Skeletal muscle satellite cell (primary cell): Measurements from ENCODE around the gene PARVA.

Experiments used
- H3K27me3 ChIP-seq: 2 replicates; pipeline ENCODE4 v1.7.0; 2013; ENCODE audit warnings: low read length; ENCODE audit not compliant: control insufficient read depth, insufficient read depth
- H3K36me3 ChIP-seq: 2 replicates; pipeline ENCODE4 v1.7.0; 2013; ENCODE audit warnings: mild to moderate bottlenecking, control low read depth, low read length; ENCODE audit not compliant: insufficient read depth
- H3K4me1 ChIP-seq: 2 replicates; pipeline ENCODE4 v1.7.0; 2013; ENCODE audit warnings: low read length; ENCODE audit not compliant: control insufficient read depth, insufficient read depth
- H3K4me2 ChIP-seq: 2 replicates; pipeline ENCODE4 v1.7.0; 2013; ENCODE audit warnings: mild to moderate bottlenecking, low read length
- H3K4me3 ChIP-seq: 2 replicates; pipeline ENCODE4 v1.7.0; 2013; ENCODE audit warnings: low read length
- H3K9ac ChIP-seq: 2 replicates; pipeline ENCODE4 v1.7.0; 2013; ENCODE audit warnings: mild to moderate bottlenecking, low read depth, low read length, moderate library complexity
- H3K9me3 ChIP-seq: replicated peaks from 2 replicates; pipeline ENCODE4 v1.7.0; 2013; ENCODE audit warnings: mild to moderate bottlenecking, control low read depth, low read length

Gene PARVA

GRCh38 chr11:12380565-12381325 is 3.4 kb downstream of the PARVA start:
- no peak overlapping the region for H3K9ac ChIP-seq
- peaks cover 21% of the 10 kb centered on the region for H3K36me3 ChIP-seq
- H3K27me3 ChIP-seq, result no peaks in the 10 kb centered on the region
- H3K4me1 ChIP-seq, result peaks cover 31% of the 10 kb centered on the region
- no peaks in the 10 kb centered on the region for H3K9me3 ChIP-seq
- no peak overlapping the region for H3K4me2 ChIP-seq
- H3K4me3 ChIP-seq, result no peak overlapping the region

GRCh38 chr11:12381875-12382274 is 4.5 kb downstream of the PARVA start:
- Histone ChIP-seq H3K4me1 (peaks cover 21% of the 10 kb centered on the region), H3K4me3 (no peak overlapping the region), H3K9ac (no peak overlapping the region), H3K9me3 (no peaks in the 10 kb centered on the region), H3K27me3 (no peaks in the 10 kb centered on the region), H3K36me3 (peaks cover 21% of the 10 kb centered on the region), H3K4me2 (no peak overlapping the region)

DNA sequence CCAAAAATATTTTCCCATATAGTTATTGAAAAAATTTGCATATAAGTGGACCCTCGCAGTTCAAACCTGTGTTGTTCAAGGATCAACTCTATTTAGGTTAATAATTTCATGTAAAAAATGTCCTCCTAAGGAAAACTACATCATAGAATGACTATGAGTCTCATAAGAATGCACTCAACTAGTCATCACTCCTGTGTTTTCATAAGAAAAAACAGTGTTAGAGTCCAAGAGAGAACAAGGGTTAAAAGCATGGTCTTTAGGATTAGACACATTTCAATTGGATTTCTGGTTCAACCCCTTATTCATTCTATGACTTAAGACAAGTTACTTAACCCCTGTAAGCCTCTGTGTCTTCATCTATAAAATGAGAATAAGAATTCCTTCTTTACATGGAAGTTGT is 5.1 kb downstream of the PARVA start:
- Histone ChIP-seq H3K9me3 (no peaks in the 10 kb centered on the region), H3K9ac (no peak overlapping the region), H3K4me3 (no peak overlapping the region), H3K4me1 (peaks cover 17% of the 10 kb centered on the region), H3K4me2 (no peak overlapping the region), H3K27me3 (no peaks in the 10 kb centered on the region), H3K36me3 (peaks cover 21% of the 10 kb centered on the region)

DNA sequence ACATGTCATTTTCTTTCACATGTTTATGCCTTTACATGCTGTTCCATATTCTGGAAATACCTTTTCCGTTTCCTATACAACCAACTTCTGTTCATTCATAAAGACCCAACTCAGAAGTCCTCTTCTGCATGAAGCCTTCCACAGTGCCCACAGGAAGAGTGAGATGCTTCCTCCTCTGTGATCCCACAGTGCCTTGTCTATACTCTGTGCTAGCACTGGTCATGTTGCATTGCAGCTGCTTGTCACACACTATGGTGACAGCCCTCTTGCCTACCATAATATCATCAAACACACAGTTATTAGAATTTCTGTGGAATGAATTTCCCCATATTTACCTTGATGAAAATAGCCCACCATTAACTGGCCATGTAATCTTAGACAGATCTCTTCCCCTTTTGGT is 8.9 kb downstream of the PARVA start:
- Histone ChIP-seq H3K9ac (no peak overlapping the region), H3K4me1 (peaks cover 25% of the 10 kb centered on the region), H3K9me3 (no peaks in the 10 kb centered on the region), H3K27me3 (no peaks in the 10 kb centered on the region), H3K4me2 (no peak overlapping the region), H3K4me3 (no peak overlapping the region), H3K36me3 (peaks cover 7% of the 10 kb centered on the region)

GRCh38 chr11:12386745-12387144 is 9.4 kb downstream of the PARVA start:
- H3K36me3 ChIP-seq, result peaks cover 3% of the 10 kb centered on the region
- H3K4me1 ChIP-seq, result peaks cover 25% of the 10 kb centered on the region
- H3K9me3 ChIP-seq, result no peaks in the 10 kb centered on the region
- H3K27me3 ChIP-seq, result no peaks in the 10 kb centered on the region
- no peak overlapping the region for H3K9ac ChIP-seq
- H3K4me2 ChIP-seq, result no peak overlapping the region
- no peak overlapping the region for H3K4me3 ChIP-seq

DNA sequence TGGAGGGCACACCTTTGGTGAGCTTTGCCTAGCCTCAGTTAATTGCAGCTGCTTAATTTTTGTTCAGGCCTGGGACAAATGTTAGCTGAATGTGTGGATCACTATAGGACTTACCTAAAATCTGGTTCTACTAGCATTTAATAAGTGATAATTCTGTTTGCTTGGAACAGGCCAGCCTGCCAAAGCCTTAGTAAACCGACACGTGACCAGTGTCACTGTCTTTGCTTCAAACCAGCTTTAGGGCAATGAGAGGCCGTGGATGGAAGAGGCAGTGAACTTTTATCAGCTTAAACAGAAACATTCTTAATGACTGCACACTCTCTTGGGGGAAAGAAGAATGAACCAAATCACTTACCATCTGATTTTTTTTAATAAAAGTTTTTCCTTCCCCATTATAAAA is 10.8 kb downstream of the PARVA start:
- Histone ChIP-seq H3K4me3 (no peak overlapping the region), H3K9me3 (no peaks in the 10 kb centered on the region), H3K4me1 (peaks cover 19% of the 10 kb centered on the region)

GRCh38 chr11:12388939-12389670 is 11.7 kb downstream of the PARVA start:
- Histone ChIP-seq H3K4me2 (no peak overlapping the region), H3K27me3 (no peaks in the 10 kb centered on the region), H3K9me3 (no peaks in the 10 kb centered on the region), H3K4me3 (no peak overlapping the region), H3K9ac (no peak overlapping the region), H3K36me3 (peaks cover 8% of the 10 kb centered on the region), H3K4me1 (peaks cover 19% of the 10 kb centered on the region)

More for the DNA sequence above, 10.8 kb downstream of the PARVA start:
- Histone ChIP-seq H3K9ac (no peak overlapping the region), H3K27me3 (no peaks in the 10 kb centered on the region), H3K4me2 (no peak overlapping the region), H3K36me3 (peaks cover 2% of the 10 kb centered on the region)

GRCh38 chr11:12389676-12390657 is 12.6 kb downstream of the PARVA start:
- Histone ChIP-seq H3K4me3 (no peak overlapping the region), H3K9ac (no peak overlapping the region), H3K27me3 (no peaks in the 10 kb centered on the region), H3K9me3 (no peaks in the 10 kb centered on the region), H3K36me3 (peaks cover 12% of the 10 kb centered on the region), H3K4me2 (no peak overlapping the region), H3K4me1 (peaks cover 19% of the 10 kb centered on the region)

DNA sequence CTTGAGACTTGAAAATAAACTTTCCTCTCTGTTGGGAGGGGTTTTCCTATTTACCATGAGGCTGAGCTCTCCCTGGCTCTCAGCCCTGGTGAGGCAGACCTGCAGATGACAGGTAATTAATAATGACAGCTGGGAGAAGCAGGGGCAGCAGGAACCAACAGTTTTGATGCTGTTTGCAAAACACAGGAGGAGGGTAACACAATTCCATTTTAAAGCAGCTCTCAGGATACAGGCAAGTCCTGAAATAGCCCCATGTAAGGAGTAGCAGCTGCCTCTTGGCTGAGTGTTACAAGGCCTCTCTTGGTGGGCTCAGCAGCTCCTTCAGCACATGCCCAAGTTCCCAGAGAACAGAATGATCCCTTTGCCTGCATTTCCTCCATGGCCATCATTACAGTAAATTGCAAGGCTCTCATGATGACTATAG is 13.3 kb downstream of the PARVA start:
- H3K27me3 ChIP-seq, result no peaks in the 10 kb centered on the region
- no peaks in the 10 kb centered on the region for H3K9me3 ChIP-seq
- no peak overlapping the region for H3K4me2 ChIP-seq
- H3K4me1 ChIP-seq, result peaks cover 19% of the 10 kb centered on the region
- no peak overlapping the region for H3K4me3 ChIP-seq
- no peak overlapping the region for H3K9ac ChIP-seq
- H3K36me3 ChIP-seq, result peaks cover 12% of the 10 kb centered on the region

GRCh38 chr11:12392672-12393071 is 15.3 kb downstream of the PARVA start:
- Histone ChIP-seq H3K4me2 (no peak overlapping the region), H3K9ac (no peak overlapping the region), H3K4me3 (no peak overlapping the region), H3K27me3 (no peaks in the 10 kb centered on the region), H3K4me1 (peaks cover 26% of the 10 kb centered on the region), H3K36me3 (peaks cover 12% of the 10 kb centered on the region), H3K9me3 (no peaks in the 10 kb centered on the region)

DNA sequence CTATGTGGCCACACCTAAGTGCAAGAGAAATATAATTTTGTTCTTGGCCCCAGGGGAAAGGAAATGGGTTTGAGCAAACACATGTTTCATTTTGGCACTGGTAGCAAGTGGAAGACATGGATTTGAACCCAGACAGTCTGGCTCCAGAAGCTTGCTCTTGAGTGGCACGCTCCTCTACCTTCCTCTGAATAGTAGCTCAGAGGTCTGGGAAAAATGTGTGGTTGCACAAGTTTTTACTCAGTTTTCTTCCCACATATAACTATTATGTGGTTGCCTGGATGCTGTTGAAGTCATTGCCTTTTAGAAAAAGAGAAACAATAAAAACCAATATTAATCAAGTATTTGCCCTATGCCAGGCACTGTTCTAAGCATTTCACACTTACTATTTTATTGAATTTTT is 16.3 kb downstream of the PARVA start:
- H3K4me1 ChIP-seq, result peaks cover 36% of the 10 kb centered on the region
- no peaks in the 10 kb centered on the region for H3K9me3 ChIP-seq
- H3K4me3 ChIP-seq, result no peak overlapping the region
- H3K36me3 ChIP-seq, result peaks cover 12% of the 10 kb centered on the region
- H3K9ac ChIP-seq, result no peak overlapping the region
- no peak overlapping the region for H3K4me2 ChIP-seq
- no peaks in the 10 kb centered on the region for H3K27me3 ChIP-seq
